T-helper 2 cell (primary cell): ENCODE data around the gene IL20RB.

ENCODE experiments used
- DNase-seq, 5 experiments: peaks; one replicate each; pipeline versions ENCODE4 v3.0.0 to v3.0.0-alpha.2; 2012 to 2022

IL20RB gene

DNA sequence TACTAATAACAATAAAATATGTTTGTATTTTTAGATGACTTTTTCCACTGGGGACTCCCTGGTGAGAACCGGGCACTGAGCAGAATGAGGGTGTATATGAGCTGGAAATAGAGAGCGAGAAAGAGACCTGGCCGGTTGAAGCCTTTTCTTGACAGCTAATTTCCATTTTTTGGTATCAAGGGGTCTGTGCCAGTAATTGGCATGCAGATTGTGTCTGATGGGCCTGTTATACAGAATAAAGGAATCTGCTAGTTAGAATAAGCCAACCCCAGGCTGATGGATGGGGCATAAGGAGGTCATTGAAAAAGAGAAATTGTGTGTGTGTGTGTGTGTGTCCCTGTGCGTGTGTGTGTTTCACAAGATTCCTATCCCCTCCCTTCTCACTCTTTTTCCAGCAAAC, 83.9 kb downstream of the IL20RB start:
- no peak for DNase-seq

DNA sequence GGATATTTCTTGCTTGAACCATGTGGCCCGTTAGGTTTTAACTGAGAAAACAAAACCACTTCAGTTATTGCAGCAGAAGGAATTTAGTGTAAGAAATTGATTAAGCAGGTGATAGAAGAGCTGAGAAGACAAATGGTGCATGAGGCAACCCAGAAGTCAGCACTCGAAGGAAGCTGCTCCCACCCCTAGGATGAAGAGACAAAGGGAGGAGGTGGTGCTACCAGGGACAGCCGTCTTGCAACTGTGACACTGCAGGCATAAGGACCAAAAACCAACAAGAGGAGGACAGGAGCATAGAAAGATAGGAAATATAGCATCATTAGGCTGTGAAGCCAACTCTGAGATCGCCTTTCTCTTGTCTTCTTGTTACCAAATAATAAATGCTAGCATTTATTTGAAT, 89.0 kb downstream of the IL20RB start:
- no peak for DNase-seq

- DNase-seq, result no peak
Measured at GRCh38 chr3:137047240-137047639, 89.5 kb downstream of the IL20RB start.

DNA sequence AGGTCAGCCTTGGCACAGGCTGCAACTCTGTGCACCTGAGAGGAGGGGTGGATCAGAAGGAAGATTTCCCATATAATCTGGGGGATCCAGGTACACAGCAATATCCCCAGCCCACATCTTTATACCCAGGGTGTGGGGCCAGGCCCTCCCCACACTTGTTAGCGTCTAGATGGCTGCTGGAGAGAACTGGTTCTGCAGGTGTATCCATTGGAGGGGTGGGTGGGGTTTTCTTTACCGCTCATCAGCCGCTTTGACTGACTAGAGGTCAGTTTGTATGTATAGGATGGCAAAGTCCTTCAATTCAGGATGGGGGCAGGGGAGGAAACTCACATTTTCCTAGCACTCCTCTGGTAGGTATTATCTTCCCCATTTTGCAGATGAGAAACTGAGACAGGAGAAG, 92.5 kb downstream of the IL20RB start:
- no peak for DNase-seq

- no peak for DNase-seq
Measured at GRCh38 chr3:137052298-137052697, 94.5 kb downstream of the IL20RB start.
